Ishikawa (cell line): Measurements from ENCODE around the gene VMO1.

Experiments
- CEBPB ChIP-seq: IDR thresholded peaks from 2 replicates; pipeline ENCODE4 v1.6.1; 2012
- CREB1 ChIP-seq: IDR thresholded peaks from 2 replicates; pipeline ENCODE4 v1.6.1; 2012; ENCODE audit warnings: low read depth
- EGR1 ChIP-seq: IDR thresholded peaks from 2 replicates; pipeline ENCODE4 v1.6.1; 2012
- TAF1 ChIP-seq: IDR thresholded peaks from 2 replicates; pipeline ENCODE4 v1.6.1; 2012; ENCODE audit warnings: low read depth, mild to moderate bottlenecking

DNA sequence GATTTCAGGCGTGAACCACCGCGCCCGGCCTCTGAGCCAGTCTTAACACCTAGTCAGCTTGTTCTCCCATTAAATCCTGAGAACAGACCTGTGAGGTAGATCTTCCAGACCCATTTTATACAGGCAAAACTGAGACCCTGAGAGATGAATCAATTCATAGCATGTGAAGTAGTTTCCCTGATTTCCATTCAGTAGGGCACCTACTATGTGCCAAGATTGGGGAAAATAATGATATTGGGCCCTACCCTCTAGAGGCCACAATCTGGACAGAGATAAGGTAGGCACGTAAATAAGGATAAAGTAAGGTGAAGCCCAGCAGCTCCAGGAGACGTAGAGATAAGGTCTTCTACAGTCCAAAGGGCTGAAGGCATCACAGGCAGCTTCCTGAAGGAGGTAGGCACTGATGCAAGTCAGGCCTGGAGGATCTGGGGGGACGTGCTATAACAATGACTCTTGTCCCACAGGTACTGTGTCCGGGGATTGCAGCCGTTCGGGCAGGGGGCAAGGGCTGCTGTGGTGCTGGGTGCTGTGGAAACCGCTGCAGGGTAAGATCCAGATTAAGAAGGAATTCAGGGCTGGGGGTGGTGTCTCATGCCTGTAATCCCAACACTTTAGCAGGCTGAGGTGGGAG, 5.7 kb downstream of the VMO1 start:
- TF ChIP-seq EGR1 (no peak), TAF1 (no peak), CREB1 (no peak), CEBPB (no peak)
